LHCN-M2 (cell line): ENCODE measurements around the gene REC114. TPM values are rescaled to one million over a fixed set of nuclear protein-coding genes. Genes with fewer than 3 reads are reported as not detected.
"Not testable (repeated sequence)": the region's sequence is repeated elsewhere in the genome, so short reads cannot be mapped to it uniquely, and the experiment has no call there.

Source experiments
- DNase-seq: peaks from one replicate; pipeline ENCODE4 v3.0.0-alpha.2; 2012; ENCODE audit warnings: low read depth
- total RNA-seq: library from RNA; depleted of rRNA; stranded (reverse); fragments of >200 nt; gene quantifications from 2 replicates; pipeline ENCODE4 v1.2.3, GENCODE V29; 2014

The REC114 gene
- total RNA-seq, 1 experiment from 2014 or later: not detected

DNA sequence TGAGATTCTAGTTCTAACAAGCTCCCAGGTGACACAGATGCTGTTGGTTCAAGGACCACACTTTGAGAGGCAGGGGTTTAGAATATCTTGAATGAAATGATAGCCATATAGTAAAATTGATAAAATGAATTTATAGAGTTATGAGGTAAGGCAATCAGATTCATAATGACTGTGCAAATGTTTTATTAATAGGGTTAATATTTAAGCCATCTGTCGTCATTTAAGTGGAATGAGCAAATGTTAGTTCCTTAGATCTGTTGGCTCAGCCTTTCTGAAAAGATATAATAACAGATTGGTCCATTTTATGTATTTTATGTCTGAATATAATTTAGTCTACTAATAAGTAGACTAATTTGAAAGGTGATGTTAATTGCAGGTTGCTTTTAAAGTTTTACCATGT, 12.9 kb downstream of the REC114 start:
- no peak for DNase-seq

DNA sequence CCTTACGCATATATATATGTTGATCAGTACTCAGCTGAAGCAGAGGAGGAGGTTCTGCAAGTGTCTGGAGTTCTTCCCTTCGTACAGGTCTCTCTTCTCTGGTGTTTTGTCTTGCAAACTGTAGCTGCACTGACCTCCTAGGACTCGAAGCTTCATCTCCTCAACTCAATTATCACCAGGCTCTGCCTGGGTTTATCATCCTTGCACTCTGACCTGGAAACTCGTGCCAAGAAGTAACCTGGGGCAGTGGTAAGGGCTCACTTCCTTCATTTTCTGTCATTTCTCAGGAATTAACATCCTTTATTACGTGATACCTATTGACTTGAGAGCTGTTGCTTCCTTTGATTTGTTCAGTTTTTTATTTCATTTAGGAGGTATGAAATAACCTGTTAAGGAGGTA, 14.4 kb downstream of the REC114 start:
- DNase-seq: no peak

DNA sequence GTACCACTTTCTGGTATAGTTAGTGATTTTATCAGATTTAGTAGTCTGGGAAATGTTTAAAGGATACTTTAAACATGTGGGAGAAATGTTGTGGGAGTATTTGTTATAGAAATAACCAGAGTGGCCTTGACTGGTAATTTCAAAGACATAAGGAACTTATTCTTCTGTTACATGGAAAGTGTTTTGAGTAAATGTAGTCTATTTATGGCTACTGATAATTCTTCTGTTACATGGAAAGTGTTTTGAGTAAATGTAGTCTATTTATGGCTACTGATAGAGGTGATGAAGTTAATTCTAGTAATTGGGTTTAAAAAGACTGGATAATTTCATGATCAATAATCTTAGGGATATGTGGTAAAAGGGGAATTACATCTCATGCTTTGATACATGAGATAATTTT, 17.7 kb downstream of the REC114 start:
- DNase-seq: no peak

DNA sequence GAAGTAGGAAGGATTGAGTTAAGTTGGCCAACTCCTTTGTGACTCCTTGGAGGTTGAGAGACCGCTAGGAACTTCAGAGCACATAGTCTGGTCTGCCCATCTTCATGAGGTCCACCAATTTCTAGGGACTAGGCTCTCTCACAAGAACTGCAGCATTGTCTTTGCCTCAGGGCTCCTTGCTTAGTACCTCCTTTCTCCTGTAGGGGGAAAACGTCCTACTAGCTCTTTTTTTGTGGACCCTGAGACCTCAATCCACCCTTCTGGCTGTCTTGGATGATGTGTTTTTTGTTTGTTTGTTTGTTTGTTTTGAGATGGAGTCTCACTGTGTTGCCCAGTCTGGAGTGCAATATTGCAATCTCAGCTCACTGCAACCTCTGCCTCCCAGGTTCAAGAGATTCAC, 21.6 kb downstream of the REC114 start:
- no peak for DNase-seq

DNA sequence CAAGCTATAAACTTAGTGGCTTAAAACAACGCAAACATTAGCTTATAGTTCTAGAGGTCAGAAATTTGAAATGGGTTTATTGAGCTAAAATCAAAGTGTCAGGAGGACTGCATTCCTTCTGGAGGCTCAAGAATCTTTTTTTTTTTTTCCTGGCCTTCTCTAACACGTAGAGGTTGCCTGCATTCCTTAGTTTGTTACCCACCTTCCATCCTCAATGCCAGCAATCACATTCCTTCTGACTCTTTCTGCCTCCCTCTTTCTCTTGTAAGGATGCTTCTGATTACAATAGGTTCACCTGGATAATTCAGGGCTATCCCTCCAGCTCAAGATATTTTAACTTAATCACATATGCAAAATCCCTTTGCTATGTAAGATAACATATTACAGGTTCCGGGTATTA, 24.8 kb downstream of the REC114 start:
- DNase-seq: no peak

DNA sequence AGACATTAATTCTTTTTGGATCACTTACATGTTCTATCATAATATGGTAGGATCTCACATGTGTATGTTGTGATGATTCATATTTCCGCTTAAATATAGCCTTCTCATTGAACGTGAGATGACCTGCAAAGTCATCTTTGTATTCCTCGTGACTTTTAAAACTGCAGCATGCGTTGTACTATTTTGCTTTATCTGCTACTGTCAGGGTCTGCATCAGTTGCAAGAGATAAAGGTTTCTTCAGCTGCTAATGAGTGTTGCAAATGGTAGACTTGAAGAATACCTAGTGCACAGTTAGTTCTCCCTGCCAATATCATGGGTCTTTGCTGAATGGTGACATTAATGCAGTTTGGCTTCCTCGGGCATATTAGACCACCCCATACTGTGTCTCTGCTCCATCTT, 31.8 kb downstream of the REC114 start:
- no peak for DNase-seq

DNA sequence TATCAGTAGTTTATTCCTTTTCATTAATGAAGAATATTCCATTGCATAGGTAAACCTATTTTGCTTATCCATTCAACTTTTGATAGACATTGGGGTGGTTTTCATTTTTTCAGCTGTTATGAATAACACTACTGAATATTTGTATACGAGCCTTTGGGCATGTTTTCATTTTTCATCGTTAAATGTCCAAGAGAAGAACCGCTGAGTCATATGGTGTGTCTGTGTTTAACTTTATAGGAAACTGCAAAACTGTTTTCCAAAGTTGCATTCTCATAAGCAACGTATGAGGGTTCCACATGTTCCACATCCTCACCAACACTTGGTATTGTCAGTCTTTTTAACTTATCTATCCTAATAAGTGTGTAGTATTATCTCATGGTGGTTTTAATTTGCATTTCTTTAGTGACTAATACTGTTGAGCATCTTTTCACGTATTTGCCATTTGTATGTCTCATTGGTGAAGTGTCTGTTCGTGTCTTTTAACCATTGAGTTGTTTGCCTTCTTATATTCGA, 33.8 kb downstream of the REC114 start:
- DNase-seq: no peak

DNA sequence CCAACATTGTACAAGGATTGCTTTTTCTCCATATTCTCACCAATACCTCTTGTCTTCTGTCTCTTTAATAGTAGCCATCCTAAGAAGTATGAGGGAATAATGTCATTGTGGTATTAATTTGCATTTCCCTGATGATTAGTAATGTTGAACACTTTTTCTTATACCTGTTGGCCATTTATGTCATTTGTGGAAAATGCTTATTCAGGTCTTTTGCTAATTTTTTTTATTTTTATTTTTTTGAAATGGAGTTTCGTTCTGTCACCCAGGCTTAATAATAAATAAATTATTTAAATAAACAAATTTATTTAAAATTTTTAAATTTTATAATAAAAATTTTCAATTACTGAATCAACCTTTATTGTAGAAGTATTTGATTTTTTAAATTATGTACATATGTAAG, 37.1 kb downstream of the REC114 start:
- DNase-seq: no peak

DNA sequence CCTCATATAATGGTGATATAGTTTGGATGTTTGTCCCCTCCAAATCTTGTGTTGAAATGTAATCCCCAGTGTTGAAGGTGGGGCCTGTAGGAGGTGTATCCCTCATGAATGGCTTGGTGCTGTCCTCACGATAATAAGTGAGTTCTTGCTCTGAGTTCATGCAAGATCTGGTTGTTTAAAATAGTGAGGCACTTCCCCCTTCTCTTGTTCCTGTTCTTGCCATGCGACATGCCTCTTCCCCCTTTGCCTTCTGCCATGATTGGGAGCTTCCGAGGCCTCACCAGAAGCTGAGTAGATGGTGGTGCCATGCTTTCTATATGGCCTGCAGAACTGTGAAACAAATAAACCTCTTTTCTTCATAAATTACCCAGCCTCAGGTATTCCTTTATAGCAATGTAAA, 39.2 kb downstream of the REC114 start:
- DNase-seq: no peak

DNA sequence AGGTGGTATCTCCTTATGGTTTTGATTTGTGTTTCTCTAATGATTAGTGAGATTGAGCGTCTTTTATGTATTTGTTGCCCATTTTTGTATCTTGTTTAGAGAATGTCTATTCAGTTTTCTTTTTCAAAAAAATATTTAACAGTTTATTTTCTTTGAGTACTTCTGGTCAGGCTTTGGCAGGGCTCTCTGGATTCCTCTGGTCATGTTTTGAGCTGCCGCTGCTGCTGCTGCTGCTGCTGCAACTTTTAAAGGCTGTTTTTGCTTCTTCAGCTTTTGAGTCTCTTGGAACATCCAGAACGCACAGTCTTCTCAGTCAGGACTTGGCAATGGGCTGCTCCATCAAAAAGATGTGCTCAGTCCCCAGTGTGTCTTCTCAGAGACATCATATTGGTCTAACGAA, 40.1 kb downstream of the REC114 start:
- no peak for DNase-seq

DNA sequence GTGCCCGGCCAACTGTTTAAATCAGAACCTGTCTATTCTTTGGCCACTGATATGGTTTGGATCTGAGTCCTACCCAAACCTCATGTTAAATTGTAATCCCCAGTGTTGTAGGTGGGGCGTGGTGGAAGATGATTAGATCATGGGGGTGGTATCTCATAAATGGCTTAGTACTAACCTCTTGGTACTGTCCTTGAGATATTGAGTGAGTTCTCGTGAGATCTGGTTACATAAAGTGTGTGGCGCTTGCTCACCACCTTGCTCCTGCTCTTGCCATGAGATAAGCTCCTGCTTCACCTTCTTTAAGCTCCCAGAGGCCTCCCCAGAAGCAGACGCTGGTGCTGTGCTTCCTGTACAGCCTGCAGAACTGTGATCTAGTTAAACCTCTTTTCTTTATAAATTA, 42.4 kb downstream of the REC114 start:
- no peak for DNase-seq

DNA sequence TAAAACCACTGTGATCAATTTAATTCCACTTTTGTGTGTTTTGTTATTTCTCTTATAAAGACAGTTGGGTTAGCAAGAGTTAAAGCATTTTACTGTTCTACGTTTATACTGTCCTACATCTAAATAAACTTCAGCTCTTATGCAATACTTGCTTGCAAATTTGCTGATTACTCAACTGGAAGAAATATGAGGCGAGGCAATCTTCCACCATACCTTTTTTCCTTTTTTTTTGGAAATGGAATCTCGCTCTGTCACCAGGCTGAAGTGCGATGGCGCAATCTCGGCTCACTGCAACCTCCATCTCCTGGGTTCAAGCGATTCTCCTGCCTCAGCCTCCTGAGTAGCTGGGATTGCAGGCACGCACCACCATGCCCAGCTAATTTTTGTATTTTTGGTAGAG, 42.9 kb downstream of the REC114 start:
- DNase-seq: not testable (repeated sequence)

DNA sequence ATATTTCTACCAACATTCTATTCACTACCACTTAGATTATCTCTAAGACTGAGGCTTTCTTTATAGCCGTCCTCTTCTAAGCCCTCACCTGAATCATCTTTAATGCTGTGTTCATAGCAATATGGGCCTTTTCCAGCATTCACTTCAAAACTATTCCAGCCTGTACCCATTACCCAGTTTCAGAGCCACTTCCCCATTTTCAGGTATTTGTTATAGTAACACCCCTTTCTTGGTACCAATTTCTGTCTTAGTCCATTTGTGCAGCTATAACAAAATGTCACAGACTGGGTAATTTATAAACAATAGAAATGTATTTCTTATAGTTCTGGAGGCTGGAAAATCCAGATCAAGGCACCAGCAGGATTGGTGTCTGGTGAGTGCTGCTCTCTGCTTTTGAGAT, 45.7 kb downstream of the REC114 start:
- DNase-seq: no peak

DNA sequence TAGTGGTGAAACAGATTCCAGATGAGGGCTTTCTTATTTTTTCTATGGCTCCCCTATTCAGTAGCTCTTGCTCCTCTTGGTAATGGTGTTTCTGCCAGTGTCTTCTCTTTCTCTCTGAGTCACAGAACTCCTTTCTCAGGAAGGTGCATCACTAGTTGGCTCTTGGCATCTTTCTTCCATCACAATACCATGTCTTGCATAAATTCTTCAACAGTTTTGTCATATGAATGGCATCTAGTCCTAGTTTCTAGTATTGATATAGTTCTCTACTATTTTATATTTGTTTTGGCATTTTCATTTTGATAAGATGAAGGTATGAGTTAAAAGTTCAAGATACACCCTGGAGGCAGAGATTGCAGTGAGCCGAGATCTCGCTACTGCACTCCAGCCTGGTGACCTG, 51.0 kb downstream of the REC114 start:
- no peak for DNase-seq

DNA sequence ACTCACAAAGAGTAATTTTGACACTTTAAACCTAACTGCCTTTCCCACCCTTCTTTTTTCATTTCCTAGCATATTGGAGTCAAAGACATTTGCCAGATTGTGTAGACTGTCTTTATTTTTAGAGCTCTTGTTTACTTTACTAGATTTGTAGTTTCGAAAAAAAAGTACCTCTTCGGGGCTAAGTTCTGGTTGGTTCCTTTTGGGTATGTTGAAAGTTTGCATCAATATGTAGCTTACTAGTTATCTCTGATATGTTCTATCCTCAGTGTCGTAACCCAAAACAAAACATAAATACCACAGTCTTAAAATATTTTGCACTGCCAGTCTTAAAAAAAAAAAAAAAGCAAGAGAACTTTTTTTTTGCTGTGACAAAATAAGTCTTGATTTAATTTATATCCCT, 52.2 kb downstream of the REC114 start:
- DNase-seq: no peak

DNA sequence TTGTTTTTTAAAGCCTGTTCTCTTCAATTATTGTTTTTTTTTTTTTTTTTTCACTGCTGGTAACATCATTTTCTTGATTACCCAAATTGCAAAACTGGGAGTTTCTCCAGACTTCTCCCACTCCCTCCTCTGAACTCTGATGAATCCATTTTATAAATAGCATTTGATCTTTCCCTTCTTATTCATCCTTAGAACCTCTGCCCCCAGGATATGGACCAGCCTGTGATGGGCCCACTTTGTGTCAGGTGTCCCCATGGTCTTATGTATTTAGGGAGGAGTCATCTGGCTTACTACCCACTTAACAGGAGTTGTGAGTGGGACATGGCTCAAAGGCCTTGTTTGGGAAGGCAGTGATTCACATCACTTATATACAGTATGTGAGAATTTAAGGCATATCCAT, 57.7 kb downstream of the REC114 start:
- DNase-seq: no peak

DNA sequence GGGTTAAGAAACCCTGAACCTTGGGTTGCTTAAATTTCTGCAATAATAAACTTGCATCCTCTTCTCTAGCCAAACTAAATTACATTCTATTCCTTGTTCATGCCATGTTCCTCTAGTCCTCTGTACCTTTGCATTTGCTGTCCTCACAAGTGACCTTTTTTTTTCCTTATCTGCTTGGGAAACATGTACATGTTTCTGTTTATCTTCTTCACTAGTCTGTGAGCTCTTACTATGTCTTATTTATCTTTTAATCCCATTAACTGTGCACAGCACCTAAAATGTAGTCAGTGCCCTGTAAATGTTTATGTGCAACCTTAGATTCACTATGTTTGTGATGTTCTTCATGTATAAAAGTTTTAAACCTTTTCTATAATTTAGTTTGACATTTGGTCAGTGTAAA, 61.9 kb downstream of the REC114 start:
- no peak for DNase-seq

DNA sequence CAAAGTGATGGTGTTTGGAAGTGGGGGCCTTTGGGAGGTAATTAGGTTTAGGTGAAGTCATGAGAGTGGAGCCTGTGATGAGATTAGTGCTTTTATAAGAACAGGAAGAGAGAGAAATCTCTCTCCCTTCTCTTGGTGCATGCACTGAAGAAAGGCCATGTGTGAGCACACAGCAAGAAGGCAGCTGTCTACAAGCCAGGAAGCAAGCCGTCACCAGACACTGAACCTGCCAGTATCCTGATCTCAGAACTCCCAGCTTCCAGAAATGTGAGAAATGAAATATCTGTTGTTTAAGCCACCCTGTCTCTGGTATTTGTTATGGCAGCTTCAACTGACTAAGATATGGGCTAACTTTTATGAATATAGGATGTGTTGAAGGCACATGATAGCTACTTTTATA, 72.6 kb downstream of the REC114 start:
- DNase-seq: no peak

DNA sequence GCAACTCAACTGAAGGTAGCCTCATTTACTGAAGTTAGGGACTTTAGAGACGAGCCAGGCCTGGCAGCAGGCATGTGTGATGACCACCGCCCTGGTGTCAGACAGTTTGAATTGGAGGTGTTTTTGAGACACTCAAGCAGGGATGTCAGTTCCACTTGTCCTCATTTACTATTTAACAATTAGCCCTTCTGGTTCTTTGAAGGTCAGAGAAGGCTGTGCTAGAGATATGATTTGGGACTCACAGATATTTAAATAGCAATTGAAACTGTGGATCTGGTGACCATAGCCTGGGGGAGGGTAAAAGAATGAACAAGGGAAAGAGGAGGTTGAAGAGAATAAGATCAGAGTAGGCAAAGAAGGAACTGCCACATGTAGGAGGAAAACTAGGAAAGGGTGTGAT, 74.6 kb downstream of the REC114 start:
- DNase-seq: no peak

DNA sequence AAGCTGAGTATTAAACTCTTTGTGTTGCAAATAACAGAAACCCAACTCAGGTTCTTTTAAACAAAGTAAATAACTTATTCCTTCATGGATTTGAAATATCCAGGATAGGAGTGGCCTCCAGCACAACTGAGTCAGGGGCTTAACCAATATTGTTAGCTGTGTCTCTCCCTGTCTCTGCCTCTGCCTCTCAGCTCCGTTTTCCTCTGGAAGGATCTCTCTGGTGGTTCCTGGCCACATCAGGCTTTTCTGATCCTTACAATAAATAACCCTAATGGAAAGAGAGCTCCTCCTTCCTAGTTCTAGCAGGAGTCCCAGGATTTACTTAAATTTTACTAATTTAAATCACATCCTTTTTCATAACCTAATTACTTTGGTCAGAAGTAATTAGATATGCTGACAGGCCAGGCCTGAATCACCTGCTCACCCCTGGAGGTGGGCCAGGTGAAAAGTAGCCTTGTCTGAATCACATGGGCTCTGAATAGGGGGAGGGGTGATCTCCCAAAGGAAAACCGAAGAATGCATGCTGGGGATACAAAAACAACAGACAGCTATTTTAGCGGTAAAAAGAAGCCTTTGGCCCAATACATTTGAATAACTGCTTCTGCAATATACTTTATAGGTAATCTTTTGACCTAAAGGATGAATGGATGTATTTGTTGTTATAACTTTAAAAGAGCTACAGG, 75.4 kb downstream of the REC114 start:
- no peak for DNase-seq

DNA sequence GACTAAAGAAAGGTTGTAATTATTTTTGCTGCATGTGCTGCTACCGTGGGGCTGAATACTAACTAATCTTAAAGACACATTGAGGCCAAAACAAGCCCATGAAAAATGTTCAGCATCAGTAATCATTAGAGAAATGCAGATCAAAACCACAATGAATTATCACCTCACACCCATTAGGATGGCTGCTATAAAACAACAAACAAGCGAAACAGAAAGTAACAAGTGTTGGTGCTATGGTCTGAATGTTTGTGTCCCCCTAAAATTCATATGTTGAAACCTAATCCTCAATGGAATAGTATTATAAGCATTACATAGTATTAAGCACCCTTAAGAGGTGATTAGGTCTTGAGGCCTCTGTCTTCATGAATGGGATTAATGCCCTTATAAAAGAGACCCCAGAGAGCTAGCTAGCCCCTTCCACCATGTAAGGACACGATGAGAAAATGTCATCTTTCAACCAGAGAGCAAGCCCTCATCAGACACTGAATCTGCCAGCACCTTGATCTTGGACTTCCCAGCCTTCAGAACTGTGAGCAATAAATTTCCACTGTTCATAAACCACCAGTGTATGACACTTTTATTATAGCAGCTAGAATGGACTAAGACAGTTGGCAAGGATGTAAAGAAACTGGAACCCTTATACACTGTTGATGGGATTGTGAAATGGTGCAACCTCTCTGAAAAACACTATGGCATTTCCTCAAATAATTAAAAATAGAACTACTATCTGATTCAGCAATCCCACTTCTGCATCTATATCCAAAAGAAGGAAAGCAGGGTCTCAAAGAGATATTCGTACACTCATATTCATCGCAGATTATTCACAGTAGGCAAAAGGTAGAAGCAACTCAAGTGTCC, 76.1 kb downstream of the REC114 start:
- DNase-seq: no peak

DNA sequence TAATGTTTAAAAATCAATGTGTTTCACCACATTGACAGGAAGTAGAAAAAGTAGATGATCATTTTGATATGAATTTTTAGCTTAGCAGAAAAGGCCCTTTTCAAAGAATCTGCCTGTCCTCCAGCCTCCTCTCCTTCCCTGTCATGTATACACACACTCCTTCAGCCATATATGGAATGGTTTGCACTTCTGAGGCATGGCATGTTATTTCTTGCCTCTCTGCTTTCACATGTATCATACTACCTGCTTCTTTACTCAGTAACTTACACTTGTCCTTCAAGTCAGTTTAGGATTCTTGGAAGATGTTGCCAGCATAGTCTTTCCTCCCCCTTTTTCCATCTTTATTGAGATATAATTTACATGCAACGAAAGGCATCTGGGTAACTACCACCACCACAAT, 79.0 kb downstream of the REC114 start:
- DNase-seq: no peak

DNA sequence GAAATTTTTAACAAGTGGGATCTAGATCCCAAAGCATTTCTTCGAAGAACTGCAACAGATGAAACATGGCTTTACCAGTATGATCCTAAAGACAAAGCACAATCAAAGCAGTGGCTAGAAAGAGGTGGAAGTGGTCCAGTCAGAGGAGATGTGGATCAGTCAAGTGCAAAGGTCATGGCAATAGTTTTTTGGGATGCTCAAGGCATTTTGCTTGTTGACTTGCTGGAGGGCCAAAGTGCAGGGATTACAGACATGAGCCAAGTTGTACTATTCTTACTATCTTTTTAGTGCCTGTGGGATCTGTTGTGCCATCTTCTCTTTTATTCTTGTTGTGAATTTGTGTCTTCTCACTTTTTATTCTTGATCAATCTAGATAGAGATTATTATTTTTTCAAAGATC, 82.0 kb downstream of the REC114 start:
- no peak for DNase-seq
